KBM-7 (cell line): ENCODE data around the gene GRIK2.

Experiments
- DNase-seq: peaks from one replicate; pipeline ENCODE4 v3.0.0-alpha.2; 2015
- in situ Hi-C: fragments of 300-500 bp; cut with MboI; formaldehyde crosslinking; loops from 2 replicates; pipeline ENCODE4 v1.14.3; 2020; ENCODE audit warnings: low sequenced_read_pairs, low pct_unique_long_range_greater_than_20kb, mixed read lengths

The GRIK2 gene

DNA sequence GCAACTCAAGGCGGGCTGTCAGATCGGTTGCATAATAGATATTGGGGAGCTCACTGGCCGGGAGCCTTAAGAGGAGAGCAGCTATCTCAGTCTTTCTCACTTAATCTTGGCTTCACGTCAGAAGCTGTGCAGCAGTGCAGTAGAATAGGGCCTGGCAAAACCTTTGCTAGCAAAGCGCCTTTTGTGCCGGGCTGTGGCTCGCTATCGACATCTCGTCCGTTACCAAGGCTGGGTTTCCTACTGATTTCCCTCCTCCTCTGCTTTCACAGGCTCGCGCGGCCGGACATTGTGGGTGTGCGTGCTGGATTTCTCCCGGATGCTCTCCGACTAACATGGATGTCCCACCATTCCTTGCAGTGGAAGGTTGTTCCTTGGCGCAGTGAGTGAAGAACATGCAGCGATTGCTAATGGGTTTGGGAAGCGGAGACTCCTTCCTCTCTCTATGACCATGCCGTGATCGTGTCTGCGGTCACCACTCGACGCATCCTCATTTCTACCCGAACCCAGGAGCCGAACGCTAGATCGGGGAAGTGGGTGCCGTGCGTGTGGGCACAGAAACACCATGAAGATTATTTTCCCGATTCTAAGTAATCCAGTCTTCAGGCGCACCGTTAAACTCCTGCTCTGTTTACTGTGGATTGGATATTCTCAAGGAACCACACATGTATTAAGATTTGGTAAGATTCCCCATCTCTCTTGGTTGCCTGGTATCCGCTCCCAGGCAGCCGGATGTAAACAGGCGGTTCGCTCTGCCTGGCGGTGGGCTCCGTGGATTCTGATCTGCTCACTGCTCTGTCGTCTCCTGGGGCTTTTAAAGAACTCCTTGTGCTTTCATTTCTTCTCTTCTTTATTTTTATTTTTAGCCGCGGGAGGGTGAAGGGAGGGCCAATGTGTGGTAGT is 5.5 kb downstream of the GRIK2 start:
- no peak for DNase-seq
- in situ Hi-C loops, result no loop called here

DNA sequence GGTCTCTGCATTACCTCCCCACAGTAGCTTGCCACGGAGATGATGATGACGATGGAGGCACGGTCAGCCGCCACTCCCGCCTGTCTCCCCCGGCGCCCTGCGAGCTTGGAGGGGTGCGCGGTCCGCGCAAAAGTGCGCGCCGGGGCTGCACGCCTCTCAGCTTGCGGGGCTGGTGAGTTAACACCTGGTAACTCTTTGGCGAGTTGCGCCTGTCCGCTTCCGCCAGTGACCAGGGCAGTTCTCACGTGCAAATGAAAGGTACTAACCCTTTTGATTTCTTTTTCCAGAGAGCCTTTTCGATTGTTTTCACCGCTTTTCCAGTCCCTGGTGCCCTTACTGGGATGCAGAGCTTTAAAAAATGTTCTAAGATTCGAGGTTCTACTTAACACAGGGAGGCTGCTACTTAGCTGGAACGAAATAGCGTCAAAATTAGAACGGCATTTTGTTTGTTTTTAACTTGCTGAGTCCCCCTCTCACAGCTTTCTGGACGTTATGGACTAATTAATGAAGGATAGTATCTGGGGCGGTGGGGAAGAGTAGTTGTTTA is 6.2 kb downstream of the GRIK2 start:
- DNase-seq, result no peak
- in situ Hi-C loops, result no loop called here

DNA sequence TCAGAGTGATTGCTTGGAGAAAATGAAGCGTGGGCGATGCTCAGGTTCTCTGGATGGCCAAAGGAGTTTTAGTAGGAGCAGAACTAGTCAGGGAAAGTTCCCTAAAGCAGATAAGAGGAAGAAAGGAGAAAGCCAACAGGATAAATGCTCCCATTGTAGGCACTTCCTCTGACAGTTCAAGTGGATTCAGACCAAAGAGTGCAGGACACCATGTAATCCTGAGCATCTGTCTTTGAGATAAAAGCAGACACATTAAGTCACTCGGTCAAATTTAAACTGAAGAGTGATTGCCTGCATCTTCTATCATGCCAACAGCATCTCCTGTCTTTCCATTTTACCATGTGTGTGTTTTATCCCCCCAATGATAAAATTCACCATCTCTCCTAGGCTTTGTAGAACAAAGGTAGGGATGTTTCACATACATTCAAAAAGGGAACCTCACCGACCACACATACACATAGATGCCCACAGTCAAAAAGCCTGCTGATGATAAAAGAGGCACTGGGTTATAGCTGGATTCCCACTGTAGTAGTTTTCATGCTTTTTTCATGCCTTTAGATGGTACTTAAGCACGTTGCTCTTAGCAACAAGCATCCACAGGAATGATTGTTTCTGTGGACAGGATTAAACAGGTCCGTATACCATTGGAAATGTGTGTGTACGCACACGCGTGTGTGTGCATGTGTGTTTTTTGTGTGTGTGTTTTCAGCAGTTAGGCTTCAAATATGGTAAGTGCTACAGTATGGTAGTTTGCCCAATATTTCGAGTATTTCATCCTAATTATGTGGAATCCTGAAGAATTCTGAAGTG is 7.0 kb downstream of the GRIK2 start:
- in situ Hi-C loops, result no loop called here
- DNase-seq, result no peak

DNA sequence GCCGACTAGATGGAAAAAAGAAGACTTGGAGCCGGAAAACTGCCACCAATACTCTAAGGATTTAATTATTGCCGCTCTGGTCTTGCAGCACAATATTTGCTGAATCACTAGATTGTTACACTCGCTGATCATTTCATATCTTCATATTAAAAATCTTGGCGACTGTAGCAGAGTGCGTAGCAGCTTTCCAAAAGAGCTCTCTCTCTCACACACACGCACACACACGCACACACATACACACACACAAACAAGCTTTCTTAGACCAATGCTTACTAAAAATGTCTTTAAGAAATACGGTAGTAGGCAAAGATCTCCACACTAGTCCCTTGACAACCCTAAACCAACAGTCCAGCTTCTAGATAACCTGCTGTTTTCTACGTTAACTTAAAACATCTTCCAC is 7.7 kb downstream of the GRIK2 start:
- DNase-seq, result no peak
- in situ Hi-C loops, result no loop called here

DNA sequence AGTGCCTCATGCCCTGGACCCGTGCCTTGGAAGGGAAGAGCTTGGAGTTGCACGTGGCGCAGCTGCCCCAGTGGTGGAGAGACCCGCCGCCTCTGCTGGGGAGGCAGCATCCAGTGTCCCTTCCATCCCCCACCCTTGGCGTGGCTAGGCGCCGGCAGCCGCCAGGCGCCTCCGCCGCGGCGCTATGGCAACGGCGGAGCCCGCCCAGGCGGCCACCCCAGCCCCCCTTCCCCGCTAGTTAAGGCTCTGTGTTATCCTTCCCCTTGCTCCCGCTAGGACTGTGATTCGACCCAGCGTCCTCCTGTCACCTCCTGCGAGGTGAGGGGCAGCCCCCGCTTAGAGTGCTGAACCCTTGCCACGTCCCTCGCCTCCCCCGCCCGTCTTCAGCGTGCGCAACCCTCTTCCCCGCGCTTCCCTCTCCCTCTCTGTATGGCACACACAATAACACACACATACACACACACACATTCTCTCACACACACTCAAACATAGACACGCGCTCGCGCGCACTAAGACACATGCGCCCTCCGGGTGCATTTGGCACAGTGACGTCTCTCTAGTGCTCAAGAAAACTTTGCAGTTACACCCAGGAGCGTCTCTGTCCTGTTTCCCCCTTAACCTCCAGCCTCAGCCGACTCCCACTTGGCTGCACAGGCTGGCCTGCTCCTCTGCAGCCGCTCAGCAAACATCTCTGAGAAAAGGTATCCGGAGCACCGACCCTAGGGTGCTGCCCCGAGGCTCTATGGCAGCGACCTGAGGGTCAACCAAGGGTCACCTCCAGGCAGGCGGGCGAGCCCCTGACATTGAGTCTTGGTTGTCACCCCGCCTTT is 8.5 kb downstream of the GRIK2 start:
- no peak for DNase-seq

DNA sequence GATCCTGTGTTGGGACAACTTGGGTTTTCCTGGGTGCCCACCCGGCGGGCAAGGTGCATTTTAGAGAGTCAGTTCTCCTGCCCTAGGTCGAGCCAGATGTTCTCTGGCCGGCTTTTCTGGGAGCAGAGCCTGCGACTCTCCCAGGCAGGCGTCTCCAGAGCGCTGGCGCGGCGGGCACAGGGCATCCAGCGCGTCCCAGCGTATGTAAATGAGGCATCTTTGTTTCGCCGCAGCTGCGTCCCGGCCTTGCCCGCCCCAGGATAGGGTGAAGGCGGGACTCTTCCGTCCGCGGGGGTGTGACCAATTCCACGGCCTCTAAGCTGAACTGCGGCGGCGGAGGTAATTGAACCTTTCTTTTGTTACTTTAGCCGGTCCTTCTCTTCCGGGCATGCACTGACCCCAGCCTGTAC is 9.1 kb downstream of the GRIK2 start:
- in situ Hi-C loops, result no loop called here
- DNase-seq, result no peak

More for the DNA sequence above, 8.5 kb downstream of the GRIK2 start:
- in situ Hi-C loops, result no loop called here

DNA sequence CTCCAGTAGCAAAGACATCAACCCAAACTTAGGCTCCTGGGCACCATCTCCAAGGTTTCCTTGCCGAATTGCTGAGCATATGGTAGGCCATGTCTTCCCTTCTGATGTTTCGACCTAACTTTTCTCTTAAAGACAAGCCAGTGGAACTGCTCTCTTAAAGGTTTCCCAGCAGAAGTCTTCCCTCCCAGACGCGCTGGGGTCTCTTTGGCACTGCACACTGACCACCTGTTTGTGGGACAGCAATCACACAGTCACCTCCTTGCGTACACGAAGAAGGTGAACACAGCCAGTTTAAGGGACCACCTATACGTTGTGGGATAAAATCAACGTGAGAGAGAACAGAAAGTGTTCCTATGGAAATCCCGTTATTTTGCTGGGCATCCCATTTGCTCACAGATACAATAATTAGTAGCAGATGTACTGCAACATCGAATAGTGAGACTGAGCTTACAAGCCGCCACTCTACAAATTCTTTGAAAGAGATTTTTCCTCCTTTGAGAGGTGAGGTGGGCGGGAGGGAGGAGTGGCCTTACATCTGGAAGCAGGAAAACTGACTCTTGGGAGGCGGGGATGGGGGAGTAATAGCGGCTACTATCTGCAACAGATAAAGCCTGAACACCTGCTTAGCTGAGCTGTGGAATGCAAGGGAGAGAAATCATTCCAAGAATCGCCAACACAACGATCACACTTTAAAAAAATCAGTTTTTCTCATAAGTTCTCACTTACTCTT is 9.9 kb downstream of the GRIK2 start:
- in situ Hi-C loops, result no loop called here
- no peak for DNase-seq

DNA sequence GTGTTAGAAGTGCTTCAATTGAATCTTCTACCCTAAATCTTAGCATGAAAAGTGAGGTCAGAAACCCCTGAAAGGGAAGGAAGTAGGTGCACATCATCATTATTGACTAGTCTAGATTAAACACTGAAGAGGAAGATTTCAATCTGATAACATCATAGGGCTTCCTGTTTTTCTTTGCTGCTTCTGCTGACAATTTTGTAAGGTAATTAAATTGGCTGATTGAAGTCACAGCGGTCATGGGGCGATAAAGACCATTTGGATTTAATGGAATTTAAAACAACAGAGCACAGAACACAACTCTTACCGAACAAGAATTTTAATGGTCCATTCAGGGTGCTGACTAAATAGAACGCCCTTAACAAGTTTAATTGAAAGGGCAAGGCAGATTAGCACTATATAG is 11.3 kb downstream of the GRIK2 start:
- DNase-seq, result peak; percentile 28
- in situ Hi-C loops, result no loop called here

DNA sequence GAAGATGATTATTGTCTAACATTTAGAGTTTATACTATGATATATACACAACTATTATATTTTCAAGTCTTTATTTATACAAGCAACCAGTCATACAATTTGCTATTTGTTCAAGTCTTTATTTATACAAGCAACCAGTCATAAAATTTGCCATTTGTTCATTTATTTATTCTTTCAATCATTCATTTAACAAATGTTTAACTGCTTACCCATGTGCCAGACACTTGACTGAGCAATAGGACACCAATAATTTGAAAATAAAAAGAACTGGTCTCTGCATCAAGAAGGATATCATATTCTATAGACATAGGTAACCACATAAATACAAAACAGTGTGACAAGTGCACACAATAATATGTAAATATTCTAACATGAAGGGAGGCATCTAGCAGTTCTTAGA is 20.3 kb downstream of the GRIK2 start:
- DNase-seq, result no peak
- in situ Hi-C loops, result no loop called here

DNA sequence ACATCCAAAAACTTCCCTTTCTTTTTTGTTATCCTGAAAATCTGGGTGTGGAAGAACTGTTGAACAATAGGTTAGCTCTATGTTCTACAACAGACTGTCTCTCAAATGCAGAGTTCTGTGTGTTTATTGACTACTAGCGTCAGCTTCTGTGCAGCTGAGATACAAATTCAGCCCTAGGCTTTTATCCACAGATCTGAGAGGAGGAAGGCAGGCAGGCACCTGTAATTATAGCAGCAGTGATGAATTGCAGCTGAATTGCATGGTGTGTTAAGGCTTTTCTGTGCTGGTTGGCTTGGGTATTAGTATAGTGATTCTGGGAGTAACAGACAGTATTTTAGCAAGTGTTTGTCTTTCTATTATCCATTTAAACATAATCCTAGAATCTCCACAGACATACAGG is 24.4 kb downstream of the GRIK2 start:
- in situ Hi-C loops, result no loop called here
- no peak for DNase-seq

DNA sequence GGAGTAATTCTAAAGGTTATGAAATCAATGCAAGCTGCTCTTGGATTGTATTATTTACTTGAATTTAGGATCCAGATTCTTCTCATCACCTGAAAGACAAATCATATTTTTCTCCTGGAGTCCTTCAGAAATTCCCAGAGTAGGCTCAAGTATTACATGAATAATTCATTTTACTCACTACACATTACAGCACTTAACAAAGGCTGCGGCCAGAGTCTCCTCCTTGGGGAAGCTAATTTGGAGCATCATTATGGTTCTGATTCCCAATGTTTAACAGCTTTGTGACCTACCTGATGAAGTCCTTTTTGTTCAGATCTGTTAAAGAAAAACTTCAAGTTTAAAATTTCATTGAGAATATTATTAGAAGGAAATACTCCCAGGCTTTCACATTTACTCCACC is 28.7 kb downstream of the GRIK2 start:
- in situ Hi-C loops, result no loop called here
- no peak for DNase-seq

DNA sequence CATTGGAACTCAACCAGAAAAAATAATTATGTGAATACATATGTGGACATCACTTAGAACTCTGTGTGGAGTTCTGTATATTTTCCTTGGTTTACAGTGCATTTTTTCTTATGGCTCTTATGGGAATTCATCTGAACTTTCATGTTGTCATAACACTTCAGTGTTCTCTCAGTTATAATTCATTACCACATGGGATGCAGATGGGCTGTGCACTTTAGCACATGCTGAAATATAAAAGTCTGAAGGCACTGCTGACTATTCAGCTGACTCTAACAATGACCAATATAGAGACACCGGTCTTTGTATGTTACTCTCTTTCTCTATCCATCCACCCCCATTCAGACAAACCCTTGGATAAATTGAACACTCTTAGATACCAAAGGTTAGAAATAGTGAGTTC is 29.3 kb downstream of the GRIK2 start:
- DNase-seq, result no peak
- in situ Hi-C loops, result no loop called here

DNA sequence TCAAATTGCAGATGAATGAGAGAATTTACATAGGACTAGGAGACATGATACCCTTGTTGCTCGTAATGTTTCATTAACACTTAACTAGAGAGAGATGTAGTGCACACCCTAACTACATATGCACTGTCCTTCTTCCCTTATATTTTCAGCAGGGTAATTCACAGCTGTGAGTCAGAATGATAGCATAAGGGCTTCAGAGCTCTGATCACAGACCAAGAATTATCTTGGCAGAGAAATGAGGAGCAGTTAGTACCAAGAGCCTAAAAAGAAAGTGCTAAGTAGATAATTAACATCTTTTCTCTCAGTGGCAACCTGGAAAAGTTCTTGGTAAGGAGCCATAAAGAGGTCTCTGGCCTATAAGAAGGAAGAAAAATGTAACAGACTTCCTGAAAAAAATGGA is 35.8 kb downstream of the GRIK2 start:
- in situ Hi-C loops, result no loop called here

DNA sequence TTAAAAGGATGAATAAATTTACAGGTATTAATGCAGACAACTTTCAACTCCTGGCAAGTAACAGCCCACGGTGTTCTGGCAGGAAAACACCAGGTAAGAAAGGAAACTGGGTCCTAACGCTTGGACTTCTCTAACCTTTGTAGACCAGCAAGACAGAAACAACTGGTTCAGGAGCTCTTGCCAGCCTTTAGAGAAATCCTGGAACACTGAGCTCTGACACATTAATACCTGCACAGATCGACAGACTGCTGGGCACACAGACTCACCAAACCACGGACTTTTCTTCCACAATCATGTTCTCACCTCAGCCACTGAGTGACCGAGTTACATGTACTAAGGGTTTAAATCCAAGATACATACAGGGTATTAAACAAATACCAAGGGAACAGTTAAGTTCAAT is 36.3 kb downstream of the GRIK2 start:
- DNase-seq, result no peak
- in situ Hi-C loops, result no loop called here

More for the DNA sequence above, 35.8 kb downstream of the GRIK2 start:
- DNase-seq, result no peak

DNA sequence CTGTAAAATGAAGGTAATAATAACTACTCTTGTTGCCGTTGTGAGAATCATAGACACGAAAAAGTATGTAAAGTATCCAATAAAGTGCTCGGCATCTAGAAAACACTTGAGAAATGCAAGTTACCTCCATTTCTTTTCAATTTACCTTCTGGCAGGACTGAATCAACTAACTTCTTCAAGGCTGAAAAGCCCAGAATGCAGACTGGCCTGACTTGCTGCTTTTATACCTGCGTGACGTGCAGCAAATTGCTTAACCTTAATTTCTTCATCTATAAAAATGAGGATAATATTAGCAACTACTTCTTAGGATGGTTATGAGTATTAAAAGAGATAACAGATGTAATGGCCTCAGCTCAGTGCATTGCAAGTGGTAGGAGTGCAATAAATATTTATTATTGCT is 39.6 kb downstream of the GRIK2 start:
- DNase-seq, result no peak
- in situ Hi-C loops, result no loop called here

DNA sequence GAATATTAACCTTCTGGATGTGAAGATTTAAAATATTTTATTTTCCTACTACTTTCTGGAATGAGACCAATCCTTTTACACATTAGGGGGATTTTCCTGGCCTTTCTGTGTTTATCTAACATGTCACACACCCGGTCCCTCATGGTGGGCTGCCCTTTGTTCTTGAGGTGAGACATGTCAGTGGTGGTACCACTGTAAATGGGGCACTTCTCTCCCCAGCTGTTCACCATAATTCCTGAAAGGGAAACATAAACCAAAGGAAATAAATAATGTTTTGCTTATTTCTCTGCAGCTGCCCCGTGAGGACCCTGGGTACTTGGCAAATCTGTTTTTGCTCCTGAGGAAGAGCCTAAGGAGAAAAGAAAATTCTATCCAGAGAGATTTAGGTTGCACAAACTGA is 41.1 kb downstream of the GRIK2 start:
- DNase-seq, result no peak
- in situ Hi-C loops, result no loop called here

DNA sequence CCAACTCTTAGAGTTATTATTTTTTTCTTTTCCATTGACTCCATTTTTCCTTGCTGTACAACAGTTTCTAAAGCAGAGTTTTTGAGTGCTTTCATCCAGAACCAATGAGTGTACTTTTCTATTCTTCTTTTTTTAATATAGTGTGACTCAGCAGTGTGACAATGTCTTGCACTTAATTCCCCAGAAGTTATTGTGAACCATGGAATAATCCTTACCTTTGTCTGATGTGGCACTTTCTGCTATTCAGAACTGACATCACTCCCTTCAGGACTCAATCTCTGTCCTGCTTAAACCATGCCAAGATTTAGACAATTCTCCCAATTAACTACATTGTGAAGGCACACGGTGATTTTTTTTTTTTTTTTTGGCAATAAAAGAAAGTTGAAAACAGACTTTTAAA is 41.5 kb downstream of the GRIK2 start:
- in situ Hi-C loops, result no loop called here
- DNase-seq, result no peak

DNA sequence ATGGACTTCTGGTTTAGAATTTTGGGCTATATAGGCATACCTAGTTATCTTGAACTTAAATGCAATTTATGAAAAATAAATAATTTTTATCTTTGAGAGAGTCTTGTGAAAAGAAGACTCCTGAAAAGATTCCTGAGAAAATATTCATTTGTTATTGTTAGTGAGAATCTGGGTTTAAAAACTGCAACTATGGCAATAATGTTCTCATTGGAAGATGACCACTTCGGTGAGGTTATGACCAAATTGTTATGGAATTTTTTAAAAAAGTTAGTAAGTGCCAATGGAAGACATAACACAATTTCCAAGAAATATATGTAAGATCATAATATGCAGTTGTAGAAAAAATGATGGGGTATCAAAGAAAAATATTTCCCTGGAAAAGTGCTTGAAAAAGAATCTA is 46.3 kb downstream of the GRIK2 start:
- DNase-seq, result no peak
- in situ Hi-C loops, result no loop called here

DNA sequence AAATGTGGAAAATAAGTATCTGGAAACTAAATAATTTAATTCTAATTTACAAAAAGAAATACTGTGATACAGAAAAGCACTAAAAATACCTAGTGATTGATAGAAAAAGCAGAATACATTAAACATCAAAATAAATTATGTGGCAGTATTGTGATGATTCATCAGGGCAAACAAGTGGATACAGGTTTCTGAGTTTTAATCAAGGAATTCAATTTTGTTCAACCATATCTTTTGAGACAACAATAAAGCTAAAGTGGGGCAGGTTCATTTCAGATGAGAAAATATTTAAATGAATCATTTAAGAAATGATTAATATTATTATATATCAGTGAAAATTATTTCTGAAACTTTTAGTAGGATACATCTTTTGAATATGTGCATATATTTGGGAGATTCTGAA is 49.8 kb downstream of the GRIK2 start:
- in situ Hi-C loops, result no loop called here
- DNase-seq, result no peak
